Inflammatory macrophage treated with lipopolysaccharide for 4 hours (primary cell): ENCODE measurements around the gene COPS6.

Source experiments
- DNase-seq: peaks from one replicate; pipeline ENCODE4 v3.0.0-alpha.2; 2020

The COPS6 gene

GRCh38 chr7:100080907-100081534 lies 7.7 kb upstream of the COPS6 start:
- peak; percentile 19 for DNase-seq

- peak; percentile 99 for DNase-seq
Measured at GRCh38 chr7:100081535-100082102, 7.2 kb upstream of the COPS6 start, which contains the start of gene ZNF3. TSS of gene ZNF3 (minus strand) at chr7:100081723. CDS start at chr7:100077357, 4,366 bp downstream.

DNA sequence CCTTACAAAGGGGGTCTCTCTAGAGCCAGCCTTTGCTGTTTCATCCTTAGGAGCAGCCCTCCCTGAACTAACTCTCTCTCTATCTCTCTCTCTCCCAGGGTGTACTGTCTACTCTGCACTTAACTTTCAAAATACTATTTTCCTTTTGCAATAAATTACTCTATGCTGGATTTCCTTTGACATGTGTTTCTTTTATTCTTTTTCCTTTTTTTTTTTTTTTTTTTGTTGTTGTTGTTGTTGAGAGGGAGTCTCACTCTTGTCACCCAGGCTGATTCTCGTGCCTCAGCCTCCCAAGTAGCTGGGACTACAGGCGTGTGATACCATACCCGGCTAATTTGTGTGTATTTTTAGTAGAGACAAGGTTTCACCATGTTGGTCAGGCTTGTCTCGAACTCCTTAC lies 5.8 kb upstream of the COPS6 start:
- DNase-seq, result no peak

DNA sequence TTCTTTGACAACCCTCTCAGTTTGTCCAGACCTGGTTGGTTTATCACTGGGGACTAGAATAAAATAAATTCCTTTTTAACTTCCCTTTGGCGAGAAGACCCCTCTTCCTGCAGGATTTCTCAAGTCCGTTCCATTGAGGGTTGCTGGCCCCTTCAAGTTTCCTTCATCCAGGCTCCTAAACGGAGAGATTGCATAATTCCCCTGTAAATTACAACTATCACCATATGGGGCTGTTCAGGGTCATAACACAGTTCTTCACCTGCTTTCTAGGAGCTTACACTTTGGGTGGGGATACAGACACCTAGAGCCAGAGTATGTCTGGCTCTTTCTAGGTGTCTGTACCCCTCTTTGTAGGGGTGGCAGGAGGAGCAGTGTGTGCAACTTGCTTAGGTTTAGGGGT lies 3.3 kb upstream of the COPS6 start:
- no peak for DNase-seq

DNA sequence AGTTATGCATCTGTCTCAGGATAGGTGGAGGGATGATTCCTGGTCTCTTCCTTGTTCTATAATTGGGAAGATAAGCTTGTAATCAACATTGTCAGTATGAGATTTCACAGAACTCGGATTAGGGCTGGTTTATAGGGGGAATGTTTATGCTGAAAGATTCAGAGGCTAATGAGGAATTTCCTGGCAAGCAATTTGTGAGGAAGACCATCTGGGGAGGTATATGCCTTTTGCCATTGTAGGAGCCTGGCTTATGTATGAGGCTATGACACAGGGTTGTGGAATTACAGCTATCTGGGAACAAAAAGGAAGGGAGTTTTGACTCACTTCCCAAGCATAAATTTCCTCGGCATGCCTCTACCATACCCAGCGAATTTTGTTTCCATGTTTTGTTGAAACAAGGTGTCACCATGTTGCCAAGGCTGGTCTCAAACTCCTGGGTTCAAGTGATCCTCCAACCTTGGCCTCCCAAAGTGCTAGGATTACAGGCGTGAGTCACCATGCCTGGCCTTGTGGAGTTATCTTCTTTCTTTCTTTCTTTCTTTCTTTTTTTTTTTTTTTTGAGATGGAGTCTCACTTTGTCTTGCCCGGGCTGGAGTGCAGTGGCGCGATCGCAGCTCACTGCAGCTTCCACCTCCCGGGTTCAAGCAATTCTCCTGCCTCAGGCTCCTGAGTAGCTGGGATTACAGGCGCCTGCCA lies 1.6 kb upstream of the COPS6 start:
- no peak for DNase-seq

- DNase-seq, result no peak
Measured at GRCh38 chr7:100088095-100088620, 611 bp upstream of the COPS6 start.

GRCh38 chr7:100089458-100090196 lies 858 bp downstream of the COPS6 start:
- no peak for DNase-seq

DNA sequence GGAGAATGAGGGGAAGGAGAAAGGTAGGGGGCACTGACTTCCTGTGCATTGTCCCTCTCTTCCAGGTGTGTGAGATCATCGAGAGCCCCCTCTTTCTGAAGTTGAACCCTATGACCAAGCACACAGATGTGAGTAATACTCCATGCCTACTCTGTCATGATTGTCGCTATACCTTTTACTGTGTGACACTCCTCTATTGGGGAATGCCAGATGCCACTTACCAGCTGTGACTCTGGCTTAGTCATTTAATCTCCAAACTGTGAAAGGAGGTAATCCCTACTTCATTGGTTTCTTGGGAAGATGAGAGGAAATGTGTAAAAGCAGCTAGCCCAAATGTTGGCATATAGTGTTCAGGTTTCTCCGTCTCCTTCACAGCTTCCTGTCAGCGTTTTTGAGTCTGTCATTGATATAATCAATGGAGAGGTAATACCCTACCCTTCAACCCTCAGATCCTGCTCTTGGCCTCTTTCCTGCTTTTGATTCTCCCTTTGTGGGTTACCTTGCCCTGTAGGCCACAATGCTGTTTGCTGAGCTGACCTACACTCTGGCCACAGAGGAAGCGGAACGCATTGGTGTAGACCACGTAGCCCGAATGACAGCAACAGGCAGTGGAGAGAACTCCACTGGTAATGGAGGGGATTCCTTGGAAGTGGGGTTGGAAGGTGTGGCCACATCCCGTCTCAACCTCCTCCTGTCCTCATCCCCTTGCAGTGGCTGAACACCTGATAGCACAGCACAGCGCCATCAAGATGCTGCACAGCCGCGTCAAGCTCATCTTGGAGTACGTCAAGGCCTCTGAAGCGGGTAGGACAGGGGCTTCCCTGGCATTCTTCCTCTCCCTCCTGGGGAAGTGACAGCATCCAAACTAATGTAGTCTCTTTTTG lies 2.0 kb downstream of the COPS6 start:
- no peak for DNase-seq

DNA sequence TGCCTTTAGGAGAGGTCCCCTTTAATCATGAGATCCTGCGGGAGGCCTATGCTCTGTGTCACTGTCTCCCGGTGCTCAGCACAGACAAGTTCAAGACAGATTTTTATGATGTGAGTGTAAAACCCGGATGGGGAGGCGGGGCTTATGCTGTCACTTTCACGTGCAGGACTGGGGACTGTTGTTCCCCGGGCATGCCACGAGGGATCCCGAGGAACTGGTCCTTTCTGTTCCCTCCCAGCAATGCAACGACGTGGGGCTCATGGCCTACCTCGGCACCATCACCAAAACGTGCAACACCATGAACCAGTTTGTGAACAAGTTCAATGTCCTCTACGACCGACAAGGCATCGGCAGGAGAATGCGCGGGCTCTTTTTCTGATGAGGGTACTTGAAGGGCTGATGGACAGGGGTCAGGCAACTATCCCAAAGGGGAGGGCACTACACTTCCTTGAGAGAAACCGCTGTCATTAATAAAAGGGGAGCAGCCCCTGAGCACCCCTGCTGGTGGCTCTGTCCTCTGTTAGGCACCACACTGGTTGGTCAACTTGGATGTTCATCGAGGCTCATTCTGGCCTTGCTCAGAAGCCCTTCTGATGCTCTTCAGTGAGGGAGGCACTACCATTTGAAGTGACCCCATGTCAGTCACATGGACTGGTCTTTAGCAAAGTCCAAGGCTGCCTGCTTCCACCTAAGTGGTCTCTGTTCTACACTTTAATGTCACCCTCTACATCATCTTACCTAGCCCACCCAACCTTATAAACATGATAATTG lies 2.8 kb downstream of the COPS6 start:
- DNase-seq, result no peak

- DNase-seq, result no peak
Measured at GRCh38 chr7:100093054-100093453, 4.3 kb downstream of the COPS6 start.

DNA sequence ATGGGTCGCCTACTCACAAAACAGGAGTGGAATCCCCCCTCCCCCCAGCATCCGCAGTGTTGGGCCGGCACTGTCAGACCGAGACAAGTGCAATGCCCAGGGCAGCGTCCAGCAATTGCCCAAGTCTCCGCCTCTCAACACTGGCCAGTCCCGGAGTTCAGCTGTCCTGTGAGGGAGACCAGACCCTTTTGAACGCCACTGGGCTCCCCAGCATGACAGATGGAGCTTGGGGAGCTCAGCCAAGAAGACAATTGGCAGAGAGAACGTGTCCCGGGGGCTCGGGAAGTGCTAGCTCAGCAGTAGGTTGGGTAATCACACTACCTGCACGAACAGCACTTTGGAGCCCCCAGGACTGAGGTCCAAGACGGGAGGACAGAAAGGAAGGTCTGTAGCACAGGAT lies 4.7 kb downstream of the COPS6 start:
- no peak for DNase-seq

DNA sequence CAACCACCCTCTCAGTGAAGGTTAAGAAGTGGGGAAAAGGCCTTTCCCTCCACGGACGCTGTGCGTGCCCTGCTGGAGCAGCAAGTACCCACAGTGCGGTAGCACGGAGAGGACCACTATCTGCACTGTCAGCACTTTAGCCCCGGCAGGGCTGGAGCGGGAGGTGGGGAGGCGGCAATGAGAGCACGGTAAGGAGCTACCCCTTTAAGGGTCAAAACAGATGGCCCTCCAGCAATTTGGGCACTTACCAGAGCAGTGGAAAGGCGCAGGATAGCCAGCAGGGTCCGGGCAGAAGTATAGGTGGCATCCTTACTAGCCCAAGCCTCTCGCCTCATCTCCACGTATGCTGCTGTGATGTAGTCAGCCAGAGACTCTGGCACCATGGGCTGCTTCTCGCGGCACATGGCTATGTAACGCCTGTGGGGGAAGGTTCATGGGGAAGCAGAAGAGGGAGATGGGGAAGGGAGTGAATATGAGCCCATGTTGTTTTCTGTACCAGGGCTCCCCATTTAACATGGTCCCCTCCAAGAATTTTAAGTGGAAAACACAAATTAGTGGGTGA lies 5.2 kb downstream of the COPS6 start:
- DNase-seq, result no peak

DNA sequence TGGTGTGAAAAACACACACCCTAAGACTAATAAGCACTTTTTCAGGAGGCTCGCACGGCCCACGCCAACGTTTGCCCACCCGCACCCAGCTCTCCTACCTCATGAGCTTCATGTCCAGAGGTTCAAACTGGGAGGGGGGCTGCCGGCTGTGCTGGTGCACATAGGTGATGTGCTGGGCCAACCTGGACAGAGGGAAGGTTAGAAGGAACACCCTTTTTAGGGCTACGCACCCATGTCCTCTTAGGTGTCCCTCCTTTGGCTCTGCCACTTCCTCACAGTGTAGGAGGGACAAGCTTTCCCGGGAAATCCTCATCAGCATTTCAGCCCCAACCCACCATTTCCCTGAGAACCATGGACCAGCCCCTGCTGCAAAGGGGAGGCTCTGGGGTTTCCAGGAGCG lies 6.5 kb downstream of the COPS6 start:
- DNase-seq, result no peak

DNA sequence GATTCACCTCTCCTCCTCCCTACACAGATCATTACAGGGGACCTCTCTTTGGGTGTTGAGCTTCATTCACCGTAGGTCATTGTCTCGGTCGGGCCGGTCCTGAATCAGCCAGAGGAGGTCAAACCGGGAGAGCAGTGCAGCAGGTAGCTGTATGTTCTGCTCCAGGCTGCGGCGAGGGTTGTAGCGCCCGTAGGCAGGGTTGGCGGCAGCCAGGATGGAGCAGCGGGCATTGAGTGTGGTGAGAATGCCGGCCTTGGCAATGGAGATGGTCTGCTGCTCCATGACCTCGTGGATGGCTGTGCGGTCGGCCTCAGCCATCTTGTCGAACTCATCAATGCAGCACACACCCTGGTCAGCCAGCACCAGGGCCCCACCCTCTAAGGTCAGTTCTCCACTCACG lies 6.9 kb downstream of the COPS6 start:
- DNase-seq, result no peak

GRCh38 chr7:100098913-100099312 lies 10.1 kb downstream of the COPS6 start:
- no peak for DNase-seq

- DNase-seq, result no peak
Measured at GRCh38 chr7:100099452-100099851, 10.7 kb downstream of the COPS6 start.

- peak; percentile 94 for DNase-seq
Measured at GRCh38 chr7:100100420-100101015, 11.7 kb downstream of the COPS6 start.

DNA sequence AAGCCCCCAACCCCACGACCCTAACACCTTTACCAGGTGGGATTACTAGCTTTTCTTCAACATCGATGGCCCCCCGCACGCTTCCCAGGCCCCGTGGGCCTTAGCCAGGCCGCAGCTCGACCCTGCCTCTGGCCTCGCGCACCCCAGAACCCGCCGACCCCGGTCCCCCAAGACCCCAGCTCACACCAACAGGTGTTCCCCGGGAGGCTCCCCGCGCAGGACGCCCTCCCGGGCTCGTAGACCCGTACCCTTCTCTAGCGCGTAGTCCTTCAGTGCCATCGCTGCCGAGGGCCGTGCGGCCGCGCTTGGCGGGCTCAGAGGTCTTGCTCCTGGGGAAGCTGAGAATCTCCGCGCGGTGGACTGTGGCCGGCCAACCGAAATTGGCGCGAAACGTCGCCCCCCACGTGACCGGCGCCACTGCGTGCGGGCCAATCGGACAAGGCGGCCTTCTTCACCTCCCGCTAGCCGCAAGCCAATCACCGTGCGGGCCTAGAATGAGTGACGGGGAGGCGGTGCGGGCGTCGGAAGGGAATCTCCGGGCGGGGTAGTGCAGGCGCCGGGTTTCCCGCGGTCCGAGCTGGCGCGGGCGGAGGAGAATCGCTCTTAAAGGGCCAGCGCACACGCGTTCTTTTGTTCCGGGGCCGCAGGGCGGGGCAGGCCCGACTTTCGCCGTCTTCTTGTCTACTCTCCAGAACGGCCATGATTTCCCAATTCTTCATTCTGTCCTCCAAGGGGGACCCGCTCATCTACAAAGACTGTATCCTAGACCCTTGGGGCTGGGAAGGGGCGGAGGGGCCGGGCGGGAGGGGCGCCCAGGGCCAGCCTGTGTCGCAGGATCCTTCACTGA lies 12.5 kb downstream of the COPS6 start, which contains the start of the genes AP4M1 and MCM7:
Gene AP4M1, plus strand, starts transcription at position 628 of the 847 bp plus-strand sequence. Its CDS starts 72 bp downstream, at position 700.
Gene MCM7, minus strand, starts transcription at position 382 of the 847 bp plus-strand sequence. Its CDS starts 103 bp downstream, at position 279.
- DNase-seq, result peak; percentile 99
